K562 (cell line): Measurements from ENCODE around the gene STMN3. TPM values are rescaled to one million over a fixed set of nuclear protein-coding genes. Genes with fewer than 3 reads are reported as not detected.

ENCODE experiments used
- ELK1 ChIP-seq: sonication (generic); formaldehyde crosslinking; IDR thresholded peaks from 2 replicates; pipeline ENCODE4 v1.8.1; 2022; ENCODE audit warnings: missing genetic modification reagents
- EWSR1 ChIP-seq: fragments of 450-650 bp; IDR thresholded peaks from 2 replicates; pipeline ENCODE4 v1.6.1; 2018; ENCODE audit warnings: borderline replicate concordance, mild to moderate bottlenecking, low read depth, moderate library complexity; ENCODE audit not compliant: partially characterized antibody
- JUN ChIP-seq, 2 experiments: sonication (generic) in 1 of 2; formaldehyde crosslinking in 1 of 2; IDR thresholded peaks; 2 replicates each; pipeline versions ENCODE4 v1.6.1 to v1.8.0; 2012 to 2022; ENCODE audit warnings: borderline replicate concordance in 2 of 2, mild to moderate bottlenecking in 2 of 2, improper control_type of control experiment in 1 of 2, low read depth in 1 of 2, low read length in 1 of 2, missing genetic modification reagents in 1 of 2
- MLX ChIP-seq, 2 experiments: fragments of 450-650 bp in 1 of 2; sonication (generic) in 1 of 2; formaldehyde crosslinking; conservative IDR thresholded peaks; 2 replicates each; pipeline versions ENCODE4 v1.4.0 to v1.8.1; 2020 to 2022; ENCODE audit warnings: mild to moderate bottlenecking in 1 of 2, missing genetic modification reagents in 1 of 2
- MTA3 ChIP-seq: fragments of 450-650 bp; formaldehyde crosslinking; IDR thresholded peaks from 2 replicates; pipeline ENCODE4 v1.6.1; 2017; ENCODE audit warnings: mild to moderate bottlenecking, borderline replicate concordance
- NCOA1 ChIP-seq: fragments of 450-650 bp; IDR thresholded peaks from 2 replicates; pipeline ENCODE4 v1.6.1; 2016; ENCODE audit warnings: low read depth
- NFIC ChIP-seq: fragments of 450-650 bp; IDR thresholded peaks from 2 replicates; pipeline ENCODE4 v1.6.1; 2017; ENCODE audit warnings: mild to moderate bottlenecking, inconsistent platforms
- POLR2B ChIP-seq: fragments of 450-650 bp; IDR thresholded peaks from 2 replicates; pipeline ENCODE4 v1.6.1; 2018; ENCODE audit warnings: low read depth; ENCODE audit not compliant: partially characterized antibody
- RBBP5 ChIP-seq: fragments of 200-600 bp; sonication (generic); IDR thresholded peaks from 2 replicates; pipeline ENCODE4 v1.6.1; 2012; ENCODE audit warnings: borderline replicate concordance, mild to moderate bottlenecking, low read length, control low read depth, inconsistent platforms; ENCODE audit not compliant: insufficient read depth, poor library complexity, severe bottlenecking
- TCFL5 ChIP-seq: fragments of 250-450 bp; sonication (Bioruptor Pico); conservative IDR thresholded peaks from 2 replicates; pipeline ENCODE4 v1.6.1; 2021; ENCODE audit warnings: mild to moderate bottlenecking, moderate library complexity, matching md5 sums
- ZBTB1 ChIP-seq: sonication (generic); formaldehyde crosslinking; IDR thresholded peaks from 2 replicates; pipeline ENCODE4 v1.8.1; 2023; ENCODE audit warnings: missing genetic modification reagents, low read depth, mild to moderate bottlenecking, borderline replicate concordance
- ZFP91 ChIP-seq: sonication (generic); formaldehyde crosslinking; IDR thresholded peaks from 2 replicates; pipeline ENCODE4 v1.8.0; 2022; ENCODE audit warnings: mild to moderate bottlenecking, missing genetic modification reagents
- ZNF282 ChIP-seq: sonication (generic); formaldehyde crosslinking; IDR thresholded peaks from 2 replicates; pipeline ENCODE4 v1.8.1; 2023; ENCODE audit warnings: missing genetic modification reagents
- ZNF408 ChIP-seq: fragments of 250-450 bp; sonication (Bioruptor Pico); IDR thresholded peaks from 2 replicates; pipeline ENCODE4 v1.4.0; 2020; ENCODE audit warnings: low read depth, mild to moderate bottlenecking, moderate library complexity
- polyA plus RNA-seq, 8 experiments: library from polyadenylated mRNA; depleted of rRNA in 4 of 8; stranded (reverse) in 5 of 8; unstranded in 3 of 8; fragments of >200 nt; fragmentation: Nextera tagmentation in 2 of 8; fragmentation: Illumina TruSeq in 1 of 8; extraction: Ambion mirVana in 2 of 8; extraction: Trizol in 1 of 8; gene quantifications; 2 replicates each; pipeline versions ENCODE4 v1.2.1 to v1.2.3, GENCODE V29; 2011 to 2014; ENCODE audit warnings: inconsistent platforms in 1 of 8, missing spikeins in 1 of 8
- total RNA-seq, 7 experiments: library from RNA; depleted of rRNA in 6 of 7; stranded (reverse); fragments of >200 nt in 6 of 7; fragmentation: Illumina TruSeq in 2 of 7; extraction: Trizol in 2 of 7; gene quantifications; 2 replicates each; pipeline versions ENCODE4 v1.2.1 to v1.2.3, GENCODE V29; 2011 to 2021; ENCODE audit warnings: low replicate concordance in 1 of 7
- TF ChIP-seq, protein P1 (sequence below): fragments of 150-350 bp; conservative IDR thresholded peaks from 2 replicates; pipeline ENCODE4 v1.6.1; 2014; ENCODE audit warnings: low read length
- TF ChIP-seq, protein P2 (sequence below): sonication (generic); formaldehyde crosslinking; IDR thresholded peaks from 2 replicates; pipeline ENCODE4 v1.8.1; 2023; ENCODE audit warnings: mild to moderate bottlenecking, missing genetic modification reagents

STMN3 gene
- total and polyA plus RNA-seq, 9 of the 15 experiments (the other 6 are each of a cell fraction or from before 2014, with no cell fraction given), result 0.70 to 65.6 (median 29.4) TPM

GRCh38 chr20:63657937-63658748 is 4.9 kb upstream of the STMN3 start, which contains the start of gene RTEL1 (continued):
- TF ChIP-seq, protein P1, sequence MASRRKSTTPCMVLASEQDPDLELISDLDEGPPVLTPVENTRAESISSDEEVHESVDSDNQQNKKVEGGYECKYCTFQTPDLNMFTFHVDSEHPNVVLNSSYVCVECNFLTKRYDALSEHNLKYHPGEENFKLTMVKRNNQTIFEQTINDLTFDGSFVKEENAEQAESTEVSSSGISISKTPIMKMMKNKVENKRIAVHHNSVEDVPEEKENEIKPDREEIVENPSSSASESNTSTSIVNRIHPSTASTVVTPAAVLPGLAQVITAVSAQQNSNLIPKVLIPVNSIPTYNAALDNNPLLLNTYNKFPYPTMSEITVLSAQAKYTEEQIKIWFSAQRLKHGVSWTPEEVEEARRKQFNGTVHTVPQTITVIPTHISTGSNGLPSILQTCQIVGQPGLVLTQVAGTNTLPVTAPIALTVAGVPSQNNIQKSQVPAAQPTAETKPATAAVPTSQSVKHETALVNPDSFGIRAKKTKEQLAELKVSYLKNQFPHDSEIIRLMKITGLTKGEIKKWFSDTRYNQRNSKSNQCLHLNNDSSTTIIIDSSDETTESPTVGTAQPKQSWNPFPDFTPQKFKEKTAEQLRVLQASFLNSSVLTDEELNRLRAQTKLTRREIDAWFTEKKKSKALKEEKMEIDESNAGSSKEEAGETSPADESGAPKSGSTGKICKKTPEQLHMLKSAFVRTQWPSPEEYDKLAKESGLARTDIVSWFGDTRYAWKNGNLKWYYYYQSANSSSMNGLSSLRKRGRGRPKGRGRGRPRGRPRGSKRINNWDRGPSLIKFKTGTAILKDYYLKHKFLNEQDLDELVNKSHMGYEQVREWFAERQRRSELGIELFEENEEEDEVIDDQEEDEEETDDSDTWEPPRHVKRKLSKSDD, result peak; percentile 62; the same call in 1 of the 2 replicates
- peak; percentile 61 for TF ChIP-seq POLR2B
- no peak for TF ChIP-seq ZBTB1 (CRISPR knock-in tag)
- TF ChIP-seq NFIC, result peak; percentile 62
- peak; percentile 99 for TF ChIP-seq NCOA1
- TF ChIP-seq, protein P2, sequence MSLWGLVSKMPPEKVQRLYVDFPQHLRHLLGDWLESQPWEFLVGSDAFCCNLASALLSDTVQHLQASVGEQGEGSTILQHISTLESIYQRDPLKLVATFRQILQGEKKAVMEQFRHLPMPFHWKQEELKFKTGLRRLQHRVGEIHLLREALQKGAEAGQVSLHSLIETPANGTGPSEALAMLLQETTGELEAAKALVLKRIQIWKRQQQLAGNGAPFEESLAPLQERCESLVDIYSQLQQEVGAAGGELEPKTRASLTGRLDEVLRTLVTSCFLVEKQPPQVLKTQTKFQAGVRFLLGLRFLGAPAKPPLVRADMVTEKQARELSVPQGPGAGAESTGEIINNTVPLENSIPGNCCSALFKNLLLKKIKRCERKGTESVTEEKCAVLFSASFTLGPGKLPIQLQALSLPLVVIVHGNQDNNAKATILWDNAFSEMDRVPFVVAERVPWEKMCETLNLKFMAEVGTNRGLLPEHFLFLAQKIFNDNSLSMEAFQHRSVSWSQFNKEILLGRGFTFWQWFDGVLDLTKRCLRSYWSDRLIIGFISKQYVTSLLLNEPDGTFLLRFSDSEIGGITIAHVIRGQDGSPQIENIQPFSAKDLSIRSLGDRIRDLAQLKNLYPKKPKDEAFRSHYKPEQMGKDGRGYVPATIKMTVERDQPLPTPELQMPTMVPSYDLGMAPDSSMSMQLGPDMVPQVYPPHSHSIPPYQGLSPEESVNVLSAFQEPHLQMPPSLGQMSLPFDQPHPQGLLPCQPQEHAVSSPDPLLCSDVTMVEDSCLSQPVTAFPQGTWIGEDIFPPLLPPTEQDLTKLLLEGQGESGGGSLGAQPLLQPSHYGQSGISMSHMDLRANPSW (CRISPR knock-in tag), result peak; percentile 14
- peak in 1 of 2 experiments; percentile 66; a peak in 1 of 4 replicates for TF ChIP-seq MLX (CRISPR knock-in tag; conservative IDR thresholded peaks at IDR 0.05)
- no peak for TF ChIP-seq ZFP91
- TF ChIP-seq TCFL5 (CRISPR knock-in tag), result no peak
- 0 out of 2 replicates have a peak, but pooled peaks have one; percentile 33 for TF ChIP-seq JUN (IDR thresholded peaks at IDR 0.05; ENCODE audit: borderline replicate concordance, low read depth, low read length)
- TF ChIP-seq JUN (CRISPR knock-in tag; IDR thresholded peaks at IDR 0.05; ENCODE audit: borderline replicate concordance), result no peak; the same call in 1 of the 2 replicates
- no peak for TF ChIP-seq ELK1
- no peak for TF ChIP-seq EWSR1
- peak; percentile 93 for TF ChIP-seq RBBP5
- TF ChIP-seq MTA3, result peak; percentile 54
- TF ChIP-seq ZNF408, result no peak
- TF ChIP-seq ZNF282 (CRISPR knock-in tag), result 0 out of 2 replicates have a peak, but pooled peaks have one; percentile 43
